GM12874 (cell line): ENCODE data around the gene ASTN2.

ENCODE experiments used
- TF ChIP-seq, protein P1 (sequence below): IDR thresholded peaks from 2 replicates; pipeline ENCODE4 v1.5.1; 2011; ENCODE audit warnings: low read depth, mild to moderate bottlenecking, control low read depth, low read length, moderate library complexity; ENCODE audit not compliant: insufficient read depth

The ASTN2 gene

DNA sequence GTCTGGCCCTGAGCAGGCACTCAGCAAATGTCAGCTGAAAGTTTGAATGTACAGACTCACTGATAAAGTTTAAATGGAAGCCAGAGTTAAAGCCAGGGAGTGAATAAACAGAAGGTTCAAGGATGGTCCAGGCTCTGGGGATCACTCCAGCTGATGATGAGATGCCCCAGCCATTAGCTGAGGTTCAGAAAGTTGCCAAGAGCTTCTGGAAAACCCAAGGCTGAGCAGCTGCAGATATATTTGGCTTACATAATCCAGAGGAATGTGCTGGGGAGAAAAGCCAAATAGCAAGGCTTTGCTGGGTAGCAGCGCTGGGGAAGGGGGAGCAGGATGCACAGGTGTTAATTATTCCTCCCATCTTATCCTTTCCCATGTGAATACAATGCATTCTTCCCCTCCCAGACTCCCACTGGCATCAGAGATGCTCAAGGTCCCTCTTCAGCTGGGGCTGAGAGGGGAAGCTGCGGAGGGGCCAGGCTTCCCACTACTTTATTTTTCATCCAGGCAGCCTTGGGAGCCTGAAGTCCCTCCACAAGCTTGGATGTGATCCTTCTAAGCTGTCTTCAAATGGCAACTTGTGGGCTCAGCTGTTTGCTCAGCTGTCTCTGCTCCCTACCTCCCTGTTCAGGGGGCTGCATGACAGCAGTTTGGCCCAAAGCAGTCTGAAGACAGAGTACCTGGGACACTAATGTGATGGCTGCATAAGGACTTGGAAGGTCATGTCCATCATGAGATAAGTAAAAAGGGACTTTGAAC is 386.6 kb downstream of the ASTN2 start:
- TF ChIP-seq, protein P1, sequence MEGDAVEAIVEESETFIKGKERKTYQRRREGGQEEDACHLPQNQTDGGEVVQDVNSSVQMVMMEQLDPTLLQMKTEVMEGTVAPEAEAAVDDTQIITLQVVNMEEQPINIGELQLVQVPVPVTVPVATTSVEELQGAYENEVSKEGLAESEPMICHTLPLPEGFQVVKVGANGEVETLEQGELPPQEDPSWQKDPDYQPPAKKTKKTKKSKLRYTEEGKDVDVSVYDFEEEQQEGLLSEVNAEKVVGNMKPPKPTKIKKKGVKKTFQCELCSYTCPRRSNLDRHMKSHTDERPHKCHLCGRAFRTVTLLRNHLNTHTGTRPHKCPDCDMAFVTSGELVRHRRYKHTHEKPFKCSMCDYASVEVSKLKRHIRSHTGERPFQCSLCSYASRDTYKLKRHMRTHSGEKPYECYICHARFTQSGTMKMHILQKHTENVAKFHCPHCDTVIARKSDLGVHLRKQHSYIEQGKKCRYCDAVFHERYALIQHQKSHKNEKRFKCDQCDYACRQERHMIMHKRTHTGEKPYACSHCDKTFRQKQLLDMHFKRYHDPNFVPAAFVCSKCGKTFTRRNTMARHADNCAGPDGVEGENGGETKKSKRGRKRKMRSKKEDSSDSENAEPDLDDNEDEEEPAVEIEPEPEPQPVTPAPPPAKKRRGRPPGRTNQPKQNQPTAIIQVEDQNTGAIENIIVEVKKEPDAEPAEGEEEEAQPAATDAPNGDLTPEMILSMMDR = no peak

DNA sequence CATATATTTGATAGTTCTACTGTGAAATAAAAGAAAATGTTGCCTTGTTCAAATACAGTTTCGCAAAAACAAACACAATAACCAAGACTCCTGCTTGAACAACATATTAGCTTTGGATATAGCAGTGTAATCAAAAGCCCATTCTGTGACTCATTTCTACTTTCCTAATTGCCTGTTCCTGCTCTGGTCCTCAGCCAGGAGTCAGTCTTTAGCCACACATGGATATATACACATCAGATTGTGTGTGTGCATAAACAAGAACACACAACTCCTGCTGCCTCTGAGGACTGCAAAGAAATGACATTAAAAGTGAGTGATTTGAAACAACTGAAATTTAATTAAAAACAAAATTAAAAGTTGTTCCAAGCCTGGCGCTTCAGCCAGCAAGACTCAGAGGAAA is 393.0 kb downstream of the ASTN2 start:
- TF ChIP-seq, protein P1 = no peak

DNA sequence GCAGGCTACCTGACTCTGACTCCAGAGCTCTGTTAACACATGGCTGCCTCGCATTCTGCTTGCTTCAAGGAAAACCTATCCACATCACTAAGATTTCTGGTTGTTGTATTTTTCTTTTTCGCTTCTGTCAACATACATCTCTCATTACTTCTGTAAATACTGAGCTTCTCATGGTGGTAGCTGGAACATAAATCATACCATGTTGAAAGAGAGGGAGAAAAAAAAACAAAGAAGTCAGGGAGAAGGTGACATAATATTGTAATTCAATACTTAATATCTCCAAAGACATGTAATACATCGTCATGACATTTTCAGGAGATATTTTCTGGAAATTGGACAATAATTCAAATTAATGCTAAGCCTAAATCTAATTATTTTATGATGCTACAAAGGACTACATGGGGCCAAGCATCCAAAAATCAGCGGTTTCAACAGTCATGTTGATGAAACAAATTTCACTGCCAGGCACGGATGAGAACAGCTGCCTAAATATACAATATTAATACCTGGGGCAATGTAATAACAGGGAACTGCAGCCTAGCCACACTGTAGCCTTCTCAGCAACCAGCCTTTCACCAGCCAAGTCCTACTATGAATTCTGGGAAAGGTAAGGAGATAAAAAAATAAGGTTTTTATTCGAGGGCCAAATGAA is 395.8 kb downstream of the ASTN2 start:
- TF ChIP-seq, protein P1 = no peak

DNA sequence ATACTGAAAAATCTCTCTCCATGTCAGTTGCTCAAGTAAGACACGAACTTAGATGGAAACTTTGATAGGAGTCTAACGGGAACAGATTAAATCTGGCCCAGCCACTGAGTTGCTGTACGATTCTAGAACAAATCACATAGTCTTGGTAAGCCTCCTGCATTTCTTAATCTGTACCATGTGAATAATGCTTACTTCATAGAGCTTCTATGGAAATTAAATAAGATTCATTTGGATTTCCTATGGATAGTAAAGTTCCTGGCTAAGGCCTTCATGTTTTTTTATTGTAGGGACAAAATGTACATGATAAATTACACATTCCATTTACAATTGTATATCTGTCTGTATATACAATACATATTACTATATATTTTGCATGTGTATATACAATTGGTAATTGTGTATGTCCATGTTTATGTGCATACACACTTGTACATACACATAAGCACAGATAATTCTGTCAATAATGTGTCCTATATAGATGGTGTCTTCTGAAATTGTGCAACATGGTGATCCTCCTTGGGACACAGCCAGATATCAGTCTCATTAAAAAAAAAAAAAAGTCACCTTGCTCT is 397.4 kb downstream of the ASTN2 start:
- TF ChIP-seq, protein P1 = no peak

DNA sequence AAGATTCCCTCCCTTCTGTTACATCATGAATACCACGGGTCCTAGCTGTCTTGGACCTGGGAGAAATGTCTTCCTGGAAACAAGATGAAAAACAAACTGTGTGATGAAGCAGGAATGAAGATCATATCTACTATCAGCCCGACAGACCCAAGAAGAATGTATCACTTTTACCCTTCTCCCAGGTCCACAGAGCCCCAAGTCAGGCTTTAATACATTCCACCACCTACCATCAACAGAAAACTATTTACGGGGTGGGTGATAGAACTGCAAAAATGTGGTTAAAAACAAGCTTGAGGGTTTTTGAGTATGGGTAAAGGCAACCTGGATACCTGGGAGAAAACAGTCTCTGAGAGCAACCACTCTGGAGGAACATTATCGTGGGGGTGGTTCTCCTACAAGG is 400.8 kb downstream of the ASTN2 start:
- TF ChIP-seq, protein P1 = no peak

DNA sequence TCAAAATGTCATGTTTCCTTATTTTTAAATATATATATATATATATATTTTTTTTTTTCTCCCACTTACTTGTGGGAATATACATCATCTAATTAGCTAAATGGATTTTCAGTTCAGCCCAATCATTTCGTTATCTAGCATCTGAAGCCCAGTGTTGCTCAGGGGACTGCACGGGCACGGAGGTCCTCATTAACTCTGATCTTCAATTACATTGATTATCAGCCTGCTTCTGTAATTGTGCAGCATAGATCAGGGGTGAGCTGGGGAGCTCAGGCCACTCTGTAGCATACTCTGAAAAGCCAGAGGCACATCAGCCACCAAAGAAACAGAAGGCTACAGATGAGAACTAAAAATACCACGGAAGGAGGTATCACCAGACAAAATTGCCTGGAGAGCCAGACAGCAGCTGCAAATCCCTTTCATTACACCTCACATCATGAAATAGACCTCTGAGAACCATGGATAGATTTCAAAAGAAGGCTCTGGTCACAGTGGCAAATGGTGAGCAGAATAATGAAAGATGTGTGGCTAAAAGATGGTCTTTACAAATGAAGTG is 401.3 kb downstream of the ASTN2 start:
- TF ChIP-seq, protein P1 = no peak

DNA sequence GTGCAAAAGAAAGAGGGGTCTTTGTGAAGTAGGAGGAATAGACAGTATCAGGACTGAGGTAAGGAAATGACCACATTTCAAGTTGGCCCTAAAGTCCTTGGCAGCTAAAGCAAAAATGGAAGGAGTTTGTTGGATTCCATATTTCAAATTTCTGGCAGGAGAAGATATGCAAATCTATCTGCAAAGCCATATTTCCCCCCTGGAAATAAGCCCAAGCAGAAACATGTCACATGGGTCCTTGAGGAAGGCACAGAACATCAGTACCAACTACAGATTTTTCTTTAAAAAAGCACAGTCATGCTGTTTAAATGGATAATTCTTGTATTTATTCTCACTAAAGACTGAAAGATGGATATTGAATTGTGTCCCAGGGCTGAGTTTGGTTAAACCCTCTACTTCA is 404.8 kb downstream of the ASTN2 start:
- TF ChIP-seq, protein P1 = no peak
